CD14-positive monocyte (primary cell): Measurements from ENCODE around the gene CD81. TPM values are rescaled to one million over a fixed set of nuclear protein-coding genes. Genes with fewer than 3 reads are reported as not detected.
A peak's percentile ranks its signal among the peaks of the same experiment; 100 is the strongest.

Experiments
- DNase-seq, 3 donors: peaks; one replicate each; pipeline ENCODE4 v3.0.0-alpha.2; 2011 to 2022
- H2AFZ ChIP-seq: 2 replicates; pipeline ENCODE4 v1.6.0; 2012; ENCODE audit warnings: mild to moderate bottlenecking, low read depth, low read length, inconsistent platforms; ENCODE audit not compliant: insufficient read depth, poor library complexity, severe bottlenecking
- H3K27ac ChIP-seq, 2 donors: 1 replicate in 1 of 2; 2 replicates in 1 of 2; pipeline ENCODE4 v1.5.1; 2012 to 2013; ENCODE audit warnings: low read length in 2 of 2, control low read depth in 1 of 2, inconsistent platforms in 1 of 2, low read depth in 1 of 2, mild to moderate bottlenecking in 1 of 2
- H3K27me3 ChIP-seq, 2 donors: one replicate each; pipeline versions ENCODE4 v1.6.0 to v1.6.1; 2011 to 2013; ENCODE audit warnings: low read length in 2 of 2; ENCODE audit not compliant: control insufficient read depth in 2 of 2, insufficient read depth in 2 of 2
- H3K36me3 ChIP-seq, 2 donors: replicated peaks in 1 of 2; 1 replicate in 1 of 2; 2 replicates in 1 of 2; pipeline versions ENCODE4 v1.5.1 to v1.6.1; 2012 to 2013; ENCODE audit warnings: low read length in 2 of 2, control low read depth in 1 of 2, inconsistent platforms in 1 of 2, mild to moderate bottlenecking in 1 of 2; ENCODE audit not compliant: insufficient read depth in 2 of 2, control insufficient read depth in 1 of 2
- H3K4me1 ChIP-seq, 2 donors: 1 replicate in 1 of 2; 2 replicates in 1 of 2; pipeline versions ENCODE4 v1.5.1 to v1.6.1; 2012 to 2013; ENCODE audit warnings: low read length in 2 of 2, control low read depth in 1 of 2, inconsistent platforms in 1 of 2, mild to moderate bottlenecking in 1 of 2, moderate library complexity in 1 of 2; ENCODE audit not compliant: insufficient read depth in 2 of 2, control insufficient read depth in 1 of 2
- H3K4me2 ChIP-seq: replicated peaks from 2 replicates; pipeline ENCODE3; 2012; ENCODE audit warnings: low read length, moderate library complexity, mild to moderate bottlenecking; ENCODE audit not compliant: poor library complexity, severe bottlenecking; ENCODE audit errors: extremely low read depth
- H3K4me3 ChIP-seq, 3 experiments: fragments of 200-600 bp in 1 of 3; sonication (generic) in 1 of 3; replicated peaks in 1 of 3; 1 replicate in 2 of 3; 2 replicates in 1 of 3; pipeline ENCODE4 v1.5.1; 2011 to 2013; ENCODE audit warnings: low read length in 3 of 3, mild to moderate bottlenecking in 3 of 3, control low read depth in 2 of 3, low read depth in 2 of 3, inconsistent platforms in 1 of 3, moderate library complexity in 1 of 3
- H3K79me2 ChIP-seq: 2 replicates; pipeline ENCODE4 v1.6.0; 2012; ENCODE audit warnings: mild to moderate bottlenecking, control low read depth, inconsistent platforms, low read length, moderate library complexity; ENCODE audit not compliant: insufficient read depth
- H3K9ac ChIP-seq: 2 replicates; pipeline ENCODE4 v1.6.0; 2017; ENCODE audit warnings: low read length, mild to moderate bottlenecking; ENCODE audit not compliant: insufficient read depth, poor library complexity, severe bottlenecking
- H3K9me3 ChIP-seq, 2 donors: replicated peaks in 1 of 2; 1 replicate in 1 of 2; 2 replicates in 1 of 2; pipeline versions ENCODE4 v1.5.1 to v1.6.1; 2012 to 2013; ENCODE audit warnings: low read length in 2 of 2, control low read depth in 1 of 2; ENCODE audit not compliant: control insufficient read depth in 1 of 2, insufficient read depth in 1 of 2
- H4K20me1 ChIP-seq: 2 replicates; pipeline ENCODE4 v1.6.0; 2012; ENCODE audit warnings: mild to moderate bottlenecking, low read length, control low read depth, moderate library complexity; ENCODE audit not compliant: insufficient read depth
- H3K27ac Mint-ChIP-seq, 7 donors: one replicate each; pipeline ENCODE4 v1.8.0; 2020; ENCODE audit warnings: mild to moderate bottlenecking in 7 of 7, mixed read lengths in 7 of 7, moderate library complexity in 6 of 7, inconsistent platforms in 2 of 7
- H3K27me3 Mint-ChIP-seq, 3 donors: one replicate each; pipeline ENCODE4 v1.8.0; 2021 to 2022; ENCODE audit warnings: low read depth in 3 of 3, mild to moderate bottlenecking in 3 of 3, mixed read lengths in 3 of 3, moderate library complexity in 3 of 3, inconsistent platforms in 1 of 3
- H3K36me3 Mint-ChIP-seq, 2 donors: one replicate each; pipeline ENCODE4 v1.8.0; 2020; ENCODE audit warnings: mixed read lengths in 2 of 2, inconsistent platforms in 1 of 2, mild to moderate bottlenecking in 1 of 2
- H3K4me1 Mint-ChIP-seq: one replicate; pipeline ENCODE4 v1.8.0; 2020; ENCODE audit warnings: mild to moderate bottlenecking, mixed read lengths
- H3K4me3 Mint-ChIP-seq, 2 donors: one replicate each; pipeline ENCODE4 v1.8.0; 2020; ENCODE audit warnings: mild to moderate bottlenecking in 2 of 2, mixed read lengths in 2 of 2, moderate library complexity in 1 of 2
- H3K9me3 Mint-ChIP-seq, 7 donors: one replicate each; pipeline ENCODE4 v1.8.0; 2020 to 2022; ENCODE audit warnings: mixed read lengths in 7 of 7, mild to moderate bottlenecking in 6 of 7, moderate library complexity in 6 of 7, inconsistent platforms in 2 of 7
- CTCF ChIP-seq: fragments of 200-600 bp; IDR thresholded peaks from one replicate; pipeline ENCODE4 v1.8.0; 2022; ENCODE audit warnings: antibody characterized with exemption, mild to moderate bottlenecking
- WGBS: methylation state at CpG from one replicate; pipeline ENCODE4 v1.1.5; 2013; ENCODE audit warnings: missing lambda C conversion rate; ENCODE audit not compliant: insufficient coverage; 5-methylcytosine and 5-hydroxymethylcytosine counted together
- intact Hi-C, 2 donors: fragments of 100-400 bp; cut with micrococcal nuclease; formaldehyde crosslinking; loops; one replicate each; pipeline versions ENCODE4 v1.15.0 to v1.15.1; 2023
- polyA plus RNA-seq, 3 donors: library from polyadenylated mRNA; depleted of rRNA in 1 of 3; unstranded in 2 of 3; stranded (reverse) in 1 of 3; fragments of 300-500 nt in 2 of 3; fragments of >200 nt in 1 of 3; fragmentation: Illumina TruSeq in 2 of 3; gene quantifications; 1 replicate in 2 of 3; 2 replicates in 1 of 3; pipeline ENCODE4 v1.2.3, GENCODE V29; 2012 to 2021

Gene CD81
- polyA plus RNA-seq, 3 donors: 3.2 to 74.9 (median 12.3) TPM

- WGBS: 94% methylated on average over 9 of the region's 9 CpGs
- Histone ChIP-seq H3K4me2 (no peak overlapping the region), H3K9ac (no peak overlapping the region), H3K36me3 (no peaks in the 10 kb centered on the region), H3K9me3 (no peaks in the 10 kb centered on the region), H3K4me1 (no peaks in the 10 kb centered on the region), H3K27ac (no peak overlapping the region), H3K27me3 (no peaks in the 10 kb centered on the region), H3K4me3 (no peak overlapping the region), H2AFZ (no peak overlapping the region), H3K79me2 (no peaks in the 10 kb centered on the region), H4K20me1 (no peaks in the 10 kb centered on the region)
- TF ChIP-seq CTCF: no peak
- H3K9me3 Mint-ChIP-seq: no peaks in the 10 kb centered on the region
- intact Hi-C loops: loop anchor here in 1 of 2 donors (10.0 kb wide), 1 partner anchor 56 kb away; no protein-coding TSS in a partner anchor
- H3K27me3 Mint-ChIP-seq: peaks cover 1 to 4% (median 3%) of the 10 kb centered on the region in 3 donors
- no peak overlapping the region for H3K4me3 Mint-ChIP-seq
- no peaks in the 10 kb centered on the region for H3K4me1 Mint-ChIP-seq
- no peak for DNase-seq
- no peaks in the 10 kb centered on the region for H3K36me3 Mint-ChIP-seq
- H3K27ac Mint-ChIP-seq: no peak overlapping the region
Observed at GRCh38 chr11:2410616-2411015, 33.5 kb downstream of the CD81 start.

GRCh38 chr11:2411446-2412305 lies 34.6 kb downstream of the CD81 start:
- no peak overlapping the region for H3K4me3 ChIP-seq
- H3K4me1 ChIP-seq: no peaks in the 10 kb centered on the region
- TF ChIP-seq CTCF: no peak
- Mint-ChIP-seq H3K9me3 (no peaks in the 10 kb centered on the region), H3K4me3 (no peak overlapping the region), H3K27me3 (peaks cover 3 to 4% (median 4%) of the 10 kb centered on the region in 3 donors), H3K4me1 (no peaks in the 10 kb centered on the region), H3K27ac (peak overlapping the region in 1 of 7 donors; percentile 10), H3K36me3 (no peaks in the 10 kb centered on the region)
- no peaks in the 10 kb centered on the region for H3K79me2 ChIP-seq
- WGBS: 77% methylated on average over 28 of the region's 30 CpGs
- no peaks in the 10 kb centered on the region for H3K27me3 ChIP-seq
- no peak overlapping the region for H3K27ac ChIP-seq
- H2AFZ ChIP-seq: no peak overlapping the region
- DNase-seq: no peak
- H4K20me1 ChIP-seq: no peaks in the 10 kb centered on the region
- no peak overlapping the region for H3K9ac ChIP-seq
- intact Hi-C loops: loop anchor here in 1 of 2 donors (10.0 kb wide), 1 partner anchor 57 kb away; no protein-coding TSS in a partner anchor
- H3K36me3 ChIP-seq: no peaks in the 10 kb centered on the region
- no peak overlapping the region for H3K4me2 ChIP-seq
- no peaks in the 10 kb centered on the region for H3K9me3 ChIP-seq
